Activated CD4-positive, alpha-beta T cell treated with anti-CD3 and anti-CD28 coated beads for 1 hour (primary cell): ENCODE results near the gene CNKSR2.
A peak's percentile ranks its signal among the peaks of the same experiment; 100 is the strongest.

Source experiments
- DNase-seq: peaks from one replicate; pipeline ENCODE4 v3.0.0-alpha.2; 2020

CNKSR2 gene

GRCh38 chrX:21374163-21374993 lies at the start of gene CNKSR2:
Gene CNKSR2, plus strand, starts transcription at chrX:21374418. Its CDS starts 480 bp downstream, at chrX:21374898.
- peak; percentile 56 for DNase-seq

GRCh38 chrX:21354725-21355124 lies 19.5 kb upstream of the CNKSR2 start:
- DNase-seq = no peak

- no peak for DNase-seq
Measured at GRCh38 chrX:21355831-21356230, 18.4 kb upstream of the CNKSR2 start.

GRCh38 chrX:21369613-21370012 lies 4.6 kb upstream of the CNKSR2 start:
- DNase-seq = no peak

- DNase-seq = no peak
Measured at GRCh38 chrX:21373001-21373400, 1.2 kb upstream of the CNKSR2 start.

GRCh38 chrX:21373637-21374162 lies 518 bp upstream of the CNKSR2 start:
- DNase-seq = peak; percentile 8

- DNase-seq = no peak
Measured at GRCh38 chrX:21374994-21375707, 933 bp downstream of the CNKSR2 start.

- no peak for DNase-seq
Measured at GRCh38 chrX:21375708-21376009, 1.4 kb downstream of the CNKSR2 start.

GRCh38 chrX:21376636-21377035 lies 2.4 kb downstream of the CNKSR2 start:
- DNase-seq = no peak

GRCh38 chrX:21379991-21380390 lies 5.8 kb downstream of the CNKSR2 start:
- DNase-seq = no peak

GRCh38 chrX:21382715-21383114 lies 8.5 kb downstream of the CNKSR2 start:
- DNase-seq = no peak

GRCh38 chrX:21383546-21383945 lies 9.3 kb downstream of the CNKSR2 start:
- no peak for DNase-seq

GRCh38 chrX:21384178-21384577 lies 10.0 kb downstream of the CNKSR2 start:
- no peak for DNase-seq

GRCh38 chrX:21394792-21395191 lies 20.6 kb downstream of the CNKSR2 start:
- DNase-seq = no peak

- DNase-seq = no peak
Measured at GRCh38 chrX:21398426-21398825, 24.2 kb downstream of the CNKSR2 start.

GRCh38 chrX:21400408-21401121 lies 26.3 kb downstream of the CNKSR2 start:
- DNase-seq = no peak

GRCh38 chrX:21408307-21408706 lies 34.1 kb downstream of the CNKSR2 start:
- no peak for DNase-seq

- no peak for DNase-seq
Measured at GRCh38 chrX:21408788-21409187, 34.6 kb downstream of the CNKSR2 start.

- DNase-seq = no peak
Measured at GRCh38 chrX:21412029-21412428, 37.8 kb downstream of the CNKSR2 start.

- DNase-seq = no peak
Measured at GRCh38 chrX:21412883-21413282, 38.7 kb downstream of the CNKSR2 start.

GRCh38 chrX:21427086-21427485 lies 52.9 kb downstream of the CNKSR2 start:
- no peak for DNase-seq

GRCh38 chrX:21437036-21437435 lies 62.8 kb downstream of the CNKSR2 start:
- no peak for DNase-seq

- DNase-seq = no peak
Measured at GRCh38 chrX:21438792-21439191, 64.6 kb downstream of the CNKSR2 start.

GRCh38 chrX:21440911-21441310 lies 66.7 kb downstream of the CNKSR2 start:
- DNase-seq = no peak
